Measurements from ENCODE around the gene SASH1. TPM values are rescaled to one million over a fixed set of nuclear protein-coding genes. Genes with fewer than 3 reads are reported as not detected.

Gene SASH1
- total and polyA plus RNA-seq, 9 of the 15 experiments (the other 6 are each of a cell fraction or from before 2014, with no cell fraction given) = 0.35 to 3.5 (median 1.6) TPM

- Histone ChIP-seq H3K27me3 (ENCODE audit: control insufficient read depth in 2 of 2, insufficient read depth in 2 of 2, low read length in 2 of 2) (peaks cover 22 to 37% of the 10 kb centered on the region in 2 experiments), H4K20me1 (replicated peaks; ENCODE audit: control insufficient read depth, insufficient read depth, low read length) (no peaks in the 10 kb centered on the region; the same call in 1 of the 2 replicates), H3K79me2 (ENCODE audit: control insufficient read depth, insufficient read depth, low read length) (no peaks in the 10 kb centered on the region), H3K4me1 (replicated peaks in 1 of 2; ENCODE audit: control insufficient read depth in 2 of 2, insufficient read depth in 2 of 2, low read length in 2 of 2) (no peaks in the 10 kb centered on the region), H3K9me3 (replicated peaks; ENCODE audit: control insufficient read depth, insufficient read depth, low read depth, low read length) (no peaks in the 10 kb centered on the region), H3K4me2 (ENCODE audit: insufficient read depth, low read length) (no peak overlapping the region), H3K27ac (ENCODE audit: extremely low read depth, low read depth, low read length) (no peak overlapping the region), H3K9ac (ENCODE audit: insufficient read depth in 1 of 2, low read depth in 2 of 2, low read length in 2 of 2) (no peak overlapping the region), H3K9me1 (ENCODE audit: control insufficient read depth, insufficient read depth, low read length) (no peaks in the 10 kb centered on the region), H2AFZ (ENCODE audit: low read depth, low read length) (no peak overlapping the region), H3K36me3 (ENCODE audit: control insufficient read depth, insufficient read depth, low read length) (no peaks in the 10 kb centered on the region), H3K4me3 (no peak overlapping the region)
- BruUV-seq (replicated peaks) = no TSS peak
- in situ Hi-C loops (cut with MboI) (no loop called here), intact Hi-C loops (cut with micrococcal nuclease) (no loop called here)
- ATAC-seq (no peak), DNase-seq (ENCODE audit: extremely low read depth in 1 of 4, low spot score in 3 of 4) (no peak), FAIRE-seq (no peak)
- WGBS (ENCODE audit: insufficient coverage, low coverage, missing lambda C conversion rate) = 3% methylated on average over 7 of the region's 7 CpGs
- CTCF ChIA-PET (ENCODE audit: low intra/inter-chr PET ratio) = no interaction called here
- POLR2A ChIA-PET = no interaction called here
- no peak for TF ChIP-seq U2AF1 (optimal IDR thresholded peaks at IDR 0.05; ENCODE audit: low read depth, low read length)
- TF ChIP-seq DDX20 (tag; IDR thresholded peaks at IDR 0.05; ENCODE audit: low read depth) = no peak
- TF ChIP-seq, protein P1, sequence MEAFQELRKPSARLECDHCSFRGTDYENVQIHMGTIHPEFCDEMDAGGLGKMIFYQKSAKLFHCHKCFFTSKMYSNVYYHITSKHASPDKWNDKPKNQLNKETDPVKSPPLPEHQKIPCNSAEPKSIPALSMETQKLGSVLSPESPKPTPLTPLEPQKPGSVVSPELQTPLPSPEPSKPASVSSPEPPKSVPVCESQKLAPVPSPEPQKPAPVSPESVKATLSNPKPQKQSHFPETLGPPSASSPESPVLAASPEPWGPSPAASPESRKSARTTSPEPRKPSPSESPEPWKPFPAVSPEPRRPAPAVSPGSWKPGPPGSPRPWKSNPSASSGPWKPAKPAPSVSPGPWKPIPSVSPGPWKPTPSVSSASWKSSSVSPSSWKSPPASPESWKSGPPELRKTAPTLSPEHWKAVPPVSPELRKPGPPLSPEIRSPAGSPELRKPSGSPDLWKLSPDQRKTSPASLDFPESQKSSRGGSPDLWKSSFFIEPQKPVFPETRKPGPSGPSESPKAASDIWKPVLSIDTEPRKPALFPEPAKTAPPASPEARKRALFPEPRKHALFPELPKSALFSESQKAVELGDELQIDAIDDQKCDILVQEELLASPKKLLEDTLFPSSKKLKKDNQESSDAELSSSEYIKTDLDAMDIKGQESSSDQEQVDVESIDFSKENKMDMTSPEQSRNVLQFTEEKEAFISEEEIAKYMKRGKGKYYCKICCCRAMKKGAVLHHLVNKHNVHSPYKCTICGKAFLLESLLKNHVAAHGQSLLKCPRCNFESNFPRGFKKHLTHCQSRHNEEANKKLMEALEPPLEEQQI (IDR thresholded peaks at IDR 0.05) = no peak
- TF ChIP-seq SMC3 (conservative IDR thresholded peaks at IDR 0.05; ENCODE audit: insufficient read depth, low read depth, low read length) = no peak
Measured at GRCh38 chr6:148294059-148294458, 48.6 kb upstream of the SASH1 start.
